T-cell (primary cell): Measurements from ENCODE around the gene FBRSL1. TPM values are rescaled to one million over a fixed set of nuclear protein-coding genes. Genes with fewer than 3 reads are reported as not detected.

Experiments
- ATAC-seq, 4 experiments: fragments of 200-7000 bp in 3 of 4; fragments of 150-1000 bp in 1 of 4; cut with Tn5 transposase; replicated peaks in 1 of 4; 1 replicate in 3 of 4; 2 replicates in 1 of 4; pipeline ENCODE4 v1.10.0; 2021; ENCODE audit warnings: moderate library complexity in 3 of 4, mild to moderate bottlenecking in 2 of 4, moderate number of reproducible peaks in 1 of 4
- CTCF ChIA-PET, 2 donors: fragments of 300-600 bp; sonication (Branson Sonifier 250); formaldehyde crosslinking; loops; one replicate each; lab custom pipeline; 2022; ENCODE audit warnings: antibody characterized with exemption in 2 of 2; lab: Charles Lee
- POLR2A ChIA-PET, 2 donors: fragments of 300-600 bp; sonication (Branson Sonifier 250); formaldehyde crosslinking; loops; one replicate each; lab custom pipeline; 2022; ENCODE audit warnings: antibody characterized with exemption in 2 of 2; lab: Charles Lee
- DNase-seq, 35 experiments: peaks; one replicate each; pipeline versions ENCODE4 v3.0.0 to v3.0.0-alpha.2; 2013 to 2023
- H3K27ac ChIP-seq: one replicate; pipeline ENCODE4 v1.5.1; 2013; ENCODE audit warnings: low read length
- H3K27me3 ChIP-seq, 2 experiments: replicated peaks in 1 of 2; 1 replicate in 1 of 2; 2 replicates in 1 of 2; pipeline versions ENCODE4 v1.6.1 to v1.7.0; 2013; ENCODE audit warnings: low read length in 1 of 2, mixed read lengths in 1 of 2; ENCODE audit not compliant: control insufficient read depth in 2 of 2, insufficient read depth in 2 of 2; ENCODE audit errors: extremely low read depth in 1 of 2
- H3K36me3 ChIP-seq, 2 donors: 1 replicate in 1 of 2; 2 replicates in 1 of 2; pipeline versions ENCODE4 v1.6.1 to v1.7.0; 2013; ENCODE audit warnings: low read length in 1 of 2; ENCODE audit not compliant: control insufficient read depth in 2 of 2, insufficient read depth in 1 of 2; ENCODE audit errors: extremely low read depth in 1 of 2
- H3K4me1 ChIP-seq, 2 experiments: 1 replicate in 1 of 2; 2 replicates in 1 of 2; pipeline versions ENCODE4 v1.6.1 to v1.7.0; 2013; ENCODE audit warnings: low read length in 2 of 2, mixed read lengths in 1 of 2; ENCODE audit not compliant: insufficient read depth in 2 of 2, control insufficient read depth in 1 of 2; ENCODE audit errors: extremely low read depth in 1 of 2
- H3K4me3 ChIP-seq, 2 donors: 1 replicate in 1 of 2; 2 replicates in 1 of 2; pipeline versions ENCODE4 v1.5.1 to v1.7.0; 2013; ENCODE audit warnings: mild to moderate bottlenecking in 2 of 2, low read length in 1 of 2, moderate library complexity in 1 of 2; ENCODE audit not compliant: control insufficient read depth in 1 of 2; ENCODE audit errors: extremely low read depth in 1 of 2
- H3K9me3 ChIP-seq: 2 replicates; pipeline ENCODE4 v1.7.0; 2013
- H3K27ac Mint-ChIP-seq, 2 donors: one replicate each; pipeline ENCODE4 v1.8.0; 2020 to 2021; ENCODE audit warnings: mild to moderate bottlenecking in 2 of 2, mixed read lengths in 2 of 2
- H3K27me3 Mint-ChIP-seq, 2 donors: one replicate each; pipeline ENCODE4 v1.8.0; 2021 to 2022; ENCODE audit warnings: mixed read lengths in 2 of 2
- H3K36me3 Mint-ChIP-seq: one replicate; pipeline ENCODE4 v1.8.0; 2021; ENCODE audit warnings: mixed read lengths
- H3K4me1 Mint-ChIP-seq, 3 donors: one replicate each; pipeline ENCODE4 v1.8.0; 2020 to 2022; ENCODE audit warnings: mixed read lengths in 3 of 3, mild to moderate bottlenecking in 1 of 3
- H3K4me3 Mint-ChIP-seq, 3 donors: one replicate each; pipeline ENCODE4 v1.8.0; 2020 to 2022; ENCODE audit warnings: mild to moderate bottlenecking in 3 of 3, mixed read lengths in 3 of 3, moderate library complexity in 3 of 3
- H3K9me3 Mint-ChIP-seq, 3 donors: one replicate each; pipeline ENCODE4 v1.8.0; 2020 to 2022; ENCODE audit warnings: mixed read lengths in 3 of 3
- WGBS: methylation state at CpG from one replicate; pipeline ENCODE4 v1.1.5; 2013; ENCODE audit warnings: missing lambda C conversion rate; ENCODE audit not compliant: insufficient coverage; 5-methylcytosine and 5-hydroxymethylcytosine counted together
- total RNA-seq, 35 experiments: library from RNA in 6 of 35; stranded (reverse) in 6 of 35; fragments of 120-200 nt in 1 of 35; gene quantifications; one replicate each; pipeline versions ENCODE4 v1.2.1 to v1.2.4 and lab custom pipeline; 2013 to 2026

Gene FBRSL1
- total RNA-seq, 5 donors from 2014 or later (not counting 1 experiment from before 2014, with no cell fraction given), result 82.1 to 114 (median 99.3) TPM

DNA sequence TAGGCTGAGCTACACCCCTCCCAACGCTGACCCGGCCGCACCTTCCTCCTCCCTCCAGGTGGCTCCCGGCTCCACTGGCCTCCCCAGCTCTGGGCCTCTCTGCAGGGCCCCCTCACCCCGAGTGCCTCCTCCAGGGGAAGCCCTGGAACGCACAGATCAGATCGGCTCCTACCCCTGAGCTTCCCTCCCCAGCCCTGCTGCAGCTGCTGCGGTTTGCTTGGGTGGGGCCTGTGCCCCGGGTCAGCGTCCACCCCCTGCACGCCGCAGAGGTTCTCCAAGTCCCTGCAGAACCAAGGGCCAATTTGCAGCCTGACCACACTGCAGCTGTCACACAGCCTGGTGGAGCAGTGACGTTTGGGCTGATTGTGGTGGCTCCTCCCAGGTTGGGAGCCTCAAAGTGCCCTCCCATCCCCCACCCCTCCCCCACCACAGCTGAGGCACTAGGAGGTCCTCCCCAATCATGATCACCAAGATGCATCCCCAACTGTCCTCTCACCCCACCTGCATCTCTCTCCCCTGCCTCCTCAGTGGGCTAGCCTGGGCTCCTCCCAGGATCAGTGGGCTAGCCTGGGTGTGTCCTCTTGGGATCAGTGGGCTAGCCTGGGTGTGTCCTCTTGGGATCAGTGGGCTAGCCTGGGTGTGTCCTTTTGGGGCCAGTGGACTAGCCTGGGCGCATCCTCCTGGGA is 12.8 kb upstream of the FBRSL1 start:
- Mint-ChIP-seq H3K36me3 (no peaks in the 10 kb centered on the region), H3K4me1 (peaks cover 28 to 37% (median 35%) of the 10 kb centered on the region in 3 donors), H3K9me3 (no peaks in the 10 kb centered on the region), H3K4me3 (peak overlapping the region in 1 of 3 donors; percentile 66), H3K27ac (peak overlapping the region in 1 of 2 donors; percentile 19), H3K27me3 (peaks cover 0 to 2% of the 10 kb centered on the region in 2 donors)
- Histone ChIP-seq H3K4me3 (no peak overlapping the region), H3K27ac (no peak overlapping the region), H3K27me3 (peaks cover 0 to 51% of the 10 kb centered on the region in 2 experiments), H3K36me3 (no peaks in the 10 kb centered on the region), H3K4me1 (peaks cover 12 to 43% of the 10 kb centered on the region in 2 experiments), H3K9me3 (no peaks in the 10 kb centered on the region)
- CTCF ChIA-PET, result interaction anchor here in 1 of 2 donors (0.6 kb wide), 1 partner anchor 47 kb away, joined by 3 read pairs; no protein-coding TSS in a partner anchor
- peak in 1 of 35 experiments; percentile 45 for DNase-seq
- 33% methylated on average over 8 of the region's 14 CpGs for WGBS
- POLR2A ChIA-PET, result interaction anchor here in 1 of 2 donors (0.5 to 0.6 kb wide), 2 partner anchors 9 to 18 kb away, joined by 3 read pairs; no protein-coding TSS in a partner anchor
- ATAC-seq, result peak; percentile 18 to 33 (median 28)

DNA sequence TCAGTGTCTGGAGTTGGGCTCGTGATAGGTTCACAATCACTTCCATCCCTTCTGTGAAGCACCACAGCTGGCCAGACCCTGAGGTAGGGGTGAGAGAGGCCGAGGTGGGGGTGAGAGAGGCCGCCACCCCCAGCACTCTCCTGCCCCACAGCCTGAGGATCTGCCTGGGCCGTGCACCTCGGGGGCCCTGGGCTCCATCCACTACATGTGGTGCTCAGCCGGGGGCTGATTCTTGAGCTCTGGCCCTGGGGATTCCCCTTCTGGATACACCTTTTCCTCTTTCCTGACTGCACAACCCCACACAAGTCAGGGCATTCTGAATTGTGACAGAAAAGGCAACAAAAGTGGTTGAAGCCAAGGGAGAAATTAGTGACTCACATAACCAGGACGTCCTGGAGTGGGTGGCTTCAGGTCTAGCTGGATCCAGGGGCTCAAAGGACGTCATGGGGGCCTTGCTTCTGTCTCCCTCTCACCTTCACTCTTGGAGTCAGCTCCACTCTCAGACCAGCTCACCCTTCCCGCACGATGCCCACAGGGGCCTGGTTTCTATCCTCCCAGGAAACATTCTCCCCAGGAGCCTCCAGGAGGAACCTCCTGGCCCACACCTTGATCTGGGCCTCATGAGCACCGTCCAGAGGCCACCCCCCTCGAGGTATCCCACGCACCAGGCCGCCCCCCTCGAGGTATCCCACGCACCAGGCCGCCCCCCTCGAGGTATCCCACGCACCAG is 12.1 kb upstream of the FBRSL1 start:
- peaks cover 0 to 51% of the 10 kb centered on the region in 2 experiments for H3K27me3 ChIP-seq
- H3K9me3 ChIP-seq, result no peaks in the 10 kb centered on the region
- Mint-ChIP-seq H3K27ac (no peak overlapping the region), H3K27me3 (peaks cover 0 to 2% of the 10 kb centered on the region in 2 donors), H3K4me1 (peaks cover 26 to 38% (median 34%) of the 10 kb centered on the region in 3 donors), H3K4me3 (peak overlapping the region in 1 of 3 donors; percentile 66), H3K9me3 (no peaks in the 10 kb centered on the region), H3K36me3 (no peaks in the 10 kb centered on the region)
- no peak for ATAC-seq
- 68% methylated on average over 11 of the region's 19 CpGs for WGBS
- ChIA-PET POLR2A (interaction anchor here (0.5 to 0.6 kb wide), 2 partner anchors 8 to 30 kb away, joined by 3 to 5 read pairs; no protein-coding TSS in a partner anchor), CTCF (interaction anchor here in 1 of 2 donors (0.6 kb wide), 1 partner anchor 48 kb away, joined by 3 read pairs; no protein-coding TSS in a partner anchor)
- peaks cover 12 to 39% of the 10 kb centered on the region in 2 experiments for H3K4me1 ChIP-seq
- no peak for DNase-seq
- H3K36me3 ChIP-seq, result no peaks in the 10 kb centered on the region
- H3K4me3 ChIP-seq, result no peak overlapping the region
- H3K27ac ChIP-seq, result no peak overlapping the region

GRCh38 chr12:132478433-132478803 is 11.5 kb upstream of the FBRSL1 start:
- Histone ChIP-seq H3K4me3 (no peak overlapping the region), H3K27me3 (peaks cover 0 to 51% of the 10 kb centered on the region in 2 experiments), H3K27ac (no peak overlapping the region), H3K4me1 (peaks cover 12 to 39% of the 10 kb centered on the region in 2 experiments), H3K9me3 (no peaks in the 10 kb centered on the region), H3K36me3 (no peaks in the 10 kb centered on the region)
- Mint-ChIP-seq H3K4me1 (peaks cover 26 to 39% (median 34%) of the 10 kb centered on the region in 3 donors), H3K36me3 (no peaks in the 10 kb centered on the region), H3K9me3 (no peaks in the 10 kb centered on the region), H3K27ac (no peak overlapping the region), H3K27me3 (peaks cover 0 to 2% of the 10 kb centered on the region in 2 donors), H3K4me3 (no peak overlapping the region)
- 91% methylated on average over 15 of the region's 15 CpGs for WGBS
- DNase-seq (no peak), ATAC-seq (no peak)
- POLR2A ChIA-PET, result interaction anchor here in 1 of 2 donors (0.5 kb wide), 1 partner anchor 30 kb away, joined by 5 read pairs; no protein-coding TSS in a partner anchor
- CTCF ChIA-PET, result no interaction called here

DNA sequence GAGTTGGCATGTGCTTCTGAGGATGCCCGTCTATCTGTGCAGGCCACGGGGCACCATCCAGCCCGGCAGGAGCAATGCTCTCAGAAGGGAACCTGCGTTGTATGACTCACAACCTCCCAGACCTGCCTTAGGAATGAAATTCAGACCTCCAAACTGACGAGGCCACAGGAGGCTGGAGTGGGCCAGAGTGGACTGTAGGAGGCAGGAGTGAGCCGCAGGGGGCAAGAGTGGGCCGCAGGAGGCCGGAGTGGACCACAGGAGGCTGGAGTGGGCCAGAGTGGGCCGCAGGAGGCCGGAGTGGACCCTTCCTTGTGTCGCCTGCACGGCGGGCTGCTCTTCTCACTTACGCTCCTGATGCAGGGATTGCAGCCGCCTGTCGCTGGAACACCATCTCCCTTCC is 11.1 kb upstream of the FBRSL1 start:
- Histone ChIP-seq H3K4me3 (no peak overlapping the region), H3K9me3 (no peaks in the 10 kb centered on the region), H3K36me3 (no peaks in the 10 kb centered on the region), H3K4me1 (peaks cover 12 to 39% of the 10 kb centered on the region in 2 experiments), H3K27me3 (peaks cover 0 to 51% of the 10 kb centered on the region in 2 experiments), H3K27ac (no peak overlapping the region)
- Mint-ChIP-seq H3K4me3 (no peak overlapping the region), H3K36me3 (no peaks in the 10 kb centered on the region), H3K9me3 (no peaks in the 10 kb centered on the region), H3K27ac (no peak overlapping the region), H3K27me3 (peaks cover 0 to 2% of the 10 kb centered on the region in 2 donors), H3K4me1 (peaks cover 26 to 39% (median 34%) of the 10 kb centered on the region in 3 donors)
- CTCF ChIA-PET, result no interaction called here
- ATAC-seq, result no peak
- WGBS, result 62% methylated on average over 11 of the region's 16 CpGs
- POLR2A ChIA-PET, result no interaction called here
- DNase-seq, result no peak

- no peak overlapping the region for H3K4me3 Mint-ChIP-seq
- POLR2A ChIA-PET, result no interaction called here
- no peaks in the 10 kb centered on the region for H3K36me3 Mint-ChIP-seq
- H3K27ac ChIP-seq, result no peak overlapping the region
- peaks cover 12 to 35% of the 10 kb centered on the region in 2 experiments for H3K4me1 ChIP-seq
- no peak overlapping the region for H3K4me3 ChIP-seq
- DNase-seq (no peak), ATAC-seq (no peak)
- no peaks in the 10 kb centered on the region for H3K9me3 Mint-ChIP-seq
- H3K9me3 ChIP-seq, result no peaks in the 10 kb centered on the region
- H3K27me3 Mint-ChIP-seq, result peaks cover 0 to 2% of the 10 kb centered on the region in 2 donors
- H3K36me3 ChIP-seq, result no peaks in the 10 kb centered on the region
- CTCF ChIA-PET, result no interaction called here
- H3K4me1 Mint-ChIP-seq, result peaks cover 26 to 39% (median 34%) of the 10 kb centered on the region in 3 donors
- H3K27ac Mint-ChIP-seq, result no peak overlapping the region
- whole genome bisulfite sequencing, result 82% methylated on average over 7 of the region's 13 CpGs
- peaks cover 0 to 51% of the 10 kb centered on the region in 2 experiments for H3K27me3 ChIP-seq
Observed at GRCh38 chr12:132479291-132479690, 10.7 kb upstream of the FBRSL1 start.
